OCI-LY1 (cell line): Measurements from ENCODE around the gene UNC93A.

Source experiments
- H2AFZ ChIP-seq: fragments of 200-600 bp; sonication (generic), shearing (Covaris generic); 2 replicates; pipeline ENCODE4 v1.6.0; 2014; ENCODE audit warnings: antibody characterized with exemption, mild to moderate bottlenecking, low read length
- H3F3A ChIP-seq: fragments of 200-600 bp; sonication (generic), shearing (Covaris generic); 2 replicates; pipeline ENCODE4 v1.6.0; 2014; ENCODE audit warnings: mild to moderate bottlenecking, antibody characterized with exemption, low read length, moderate library complexity; ENCODE audit not compliant: insufficient read depth
- H3K27ac ChIP-seq: fragments of 200-600 bp; sonication (generic); 2 replicates; pipeline ENCODE4 v1.5.1; 2014; ENCODE audit warnings: low read length, mixed run types, mild to moderate bottlenecking, low read depth; ENCODE audit not compliant: poor library complexity, severe bottlenecking
- H3K27me3 ChIP-seq: fragments of 200-600 bp; sonication (generic); 2 replicates; pipeline ENCODE4 v1.6.0; 2014; ENCODE audit warnings: antibody characterized with exemption, mild to moderate bottlenecking, low read length, moderate library complexity; ENCODE audit not compliant: insufficient read depth
- H3K36me3 ChIP-seq: fragments of 200-600 bp; sonication (generic); 2 replicates; pipeline ENCODE4 v1.6.1; 2014; ENCODE audit warnings: mild to moderate bottlenecking, antibody characterized with exemption, low read length, moderate library complexity, mixed read lengths; ENCODE audit not compliant: insufficient read depth
- H3K4me1 ChIP-seq: fragments of 200-600 bp; sonication (generic); 2 replicates; pipeline ENCODE4 v1.5.1; 2014; ENCODE audit warnings: mild to moderate bottlenecking, low read length, moderate library complexity; ENCODE audit not compliant: insufficient read depth, severe bottlenecking
- H3K4me2 ChIP-seq: fragments of 200-600 bp; sonication (generic), shearing (Covaris generic); 2 replicates; pipeline ENCODE4 v1.6.1; 2014; ENCODE audit warnings: low read length
- H3K4me3 ChIP-seq: fragments of 200-600 bp; sonication (generic); 2 replicates; pipeline ENCODE4 v1.5.1; 2014; ENCODE audit warnings: low read length, low read depth, mild to moderate bottlenecking, mixed read lengths; ENCODE audit not compliant: poor library complexity, severe bottlenecking
- H3K79me2 ChIP-seq: fragments of 200-600 bp; shearing (Covaris generic); 2 replicates; pipeline ENCODE4 v1.6.1; 2016; ENCODE audit warnings: mixed run types, low read length, mixed read lengths; ENCODE audit not compliant: insufficient read depth
- H3K9ac ChIP-seq: fragments of 200-600 bp; sonication (generic), shearing (Covaris generic); 2 replicates; pipeline ENCODE4 v1.6.1; 2014; ENCODE audit warnings: mild to moderate bottlenecking, low read length, mixed read lengths
- H3K9me2 ChIP-seq: fragments of 200-600 bp; sonication (generic), shearing (Covaris generic); 2 replicates; pipeline ENCODE4 v1.6.1; 2014; ENCODE audit warnings: low read depth, mild to moderate bottlenecking, low read length, mixed read lengths
- H3K9me3 ChIP-seq: fragments of 200-600 bp; shearing (Covaris generic); 2 replicates; pipeline ENCODE4 v1.6.1; 2014; ENCODE audit warnings: low read length, mixed read lengths
- H4K20me1 ChIP-seq: fragments of 200-600 bp; sonication (generic), shearing (Covaris generic); 2 replicates; pipeline ENCODE4 v1.6.0; 2016; ENCODE audit warnings: mild to moderate bottlenecking, low read length; ENCODE audit not compliant: insufficient read depth
- EZH2 ChIP-seq: fragments of 200-600 bp; sonication (generic), shearing (Covaris generic); IDR thresholded peaks from 2 replicates; pipeline ENCODE4 v1.8.0; 2017; ENCODE audit warnings: borderline replicate concordance, mixed run types, mild to moderate bottlenecking, antibody characterized with exemption, low read length, moderate library complexity, mixed read lengths
- TF ChIP-seq, protein P1 (sequence below): fragments of 200-600 bp; sonication (generic), shearing (Covaris generic); IDR thresholded peaks from 2 replicates; pipeline ENCODE4 v1.5.1; 2017; ENCODE audit warnings: mild to moderate bottlenecking, antibody characterized with exemption, low read length, moderate library complexity, mixed read lengths

Gene UNC93A

GRCh38 chr6:167270499-167271311 lies 20.4 kb upstream of the UNC93A start:
- Histone ChIP-seq H3K9ac (no peak overlapping the region), H3F3A (no peaks in the 10 kb centered on the region), H4K20me1 (no peaks in the 10 kb centered on the region), H3K4me1 (no peaks in the 10 kb centered on the region), H3K4me3 (no peak overlapping the region), H3K27me3 (peaks cover 4% of the 10 kb centered on the region; the same call in 1 of the 2 replicates), H3K79me2 (no peaks in the 10 kb centered on the region), H3K4me2 (no peak overlapping the region), H3K9me3 (no peaks in the 10 kb centered on the region), H3K36me3 (no peaks in the 10 kb centered on the region), H2AFZ (no peak overlapping the region), H3K9me2 (no peaks in the 10 kb centered on the region), H3K27ac (no peak overlapping the region)
- TF ChIP-seq, protein P1, sequence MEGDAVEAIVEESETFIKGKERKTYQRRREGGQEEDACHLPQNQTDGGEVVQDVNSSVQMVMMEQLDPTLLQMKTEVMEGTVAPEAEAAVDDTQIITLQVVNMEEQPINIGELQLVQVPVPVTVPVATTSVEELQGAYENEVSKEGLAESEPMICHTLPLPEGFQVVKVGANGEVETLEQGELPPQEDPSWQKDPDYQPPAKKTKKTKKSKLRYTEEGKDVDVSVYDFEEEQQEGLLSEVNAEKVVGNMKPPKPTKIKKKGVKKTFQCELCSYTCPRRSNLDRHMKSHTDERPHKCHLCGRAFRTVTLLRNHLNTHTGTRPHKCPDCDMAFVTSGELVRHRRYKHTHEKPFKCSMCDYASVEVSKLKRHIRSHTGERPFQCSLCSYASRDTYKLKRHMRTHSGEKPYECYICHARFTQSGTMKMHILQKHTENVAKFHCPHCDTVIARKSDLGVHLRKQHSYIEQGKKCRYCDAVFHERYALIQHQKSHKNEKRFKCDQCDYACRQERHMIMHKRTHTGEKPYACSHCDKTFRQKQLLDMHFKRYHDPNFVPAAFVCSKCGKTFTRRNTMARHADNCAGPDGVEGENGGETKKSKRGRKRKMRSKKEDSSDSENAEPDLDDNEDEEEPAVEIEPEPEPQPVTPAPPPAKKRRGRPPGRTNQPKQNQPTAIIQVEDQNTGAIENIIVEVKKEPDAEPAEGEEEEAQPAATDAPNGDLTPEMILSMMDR: no peak
- TF ChIP-seq EZH2: no peak

- Histone ChIP-seq H3K36me3 (no peaks in the 10 kb centered on the region), H3K4me2 (no peak overlapping the region), H3K9ac (no peak overlapping the region), H3F3A (no peaks in the 10 kb centered on the region), H2AFZ (no peak overlapping the region), H3K27ac (no peak overlapping the region), H3K9me3 (no peaks in the 10 kb centered on the region), H3K79me2 (no peaks in the 10 kb centered on the region), H3K9me2 (no peaks in the 10 kb centered on the region), H4K20me1 (no peaks in the 10 kb centered on the region), H3K4me1 (no peaks in the 10 kb centered on the region), H3K4me3 (no peak overlapping the region), H3K27me3 (peaks cover 4% of the 10 kb centered on the region; the same call in 1 of the 2 replicates)
- no peak for TF ChIP-seq EZH2
- TF ChIP-seq, protein P1: no peak
Observed at GRCh38 chr6:167272151-167272550, 19.0 kb upstream of the UNC93A start.

GRCh38 chr6:167272696-167273379 lies 18.3 kb upstream of the UNC93A start:
- Histone ChIP-seq H4K20me1 (no peaks in the 10 kb centered on the region), H2AFZ (no peak overlapping the region), H3F3A (no peaks in the 10 kb centered on the region), H3K79me2 (no peaks in the 10 kb centered on the region), H3K36me3 (no peaks in the 10 kb centered on the region), H3K4me1 (no peaks in the 10 kb centered on the region), H3K27ac (no peak overlapping the region), H3K27me3 (peaks cover 4% of the 10 kb centered on the region), H3K4me2 (no peak overlapping the region), H3K4me3 (no peak overlapping the region), H3K9me2 (no peaks in the 10 kb centered on the region), H3K9me3 (no peaks in the 10 kb centered on the region), H3K9ac (no peak overlapping the region)
- no peak for TF ChIP-seq EZH2
- TF ChIP-seq, protein P1: no peak
